Iris pigment epithelial cell (primary cell): ENCODE data around the gene ATAD3C.
"Not testable (repeated sequence)": the region's sequence is repeated elsewhere in the genome, so short reads cannot be mapped to it uniquely, and the experiment has no call there.

Experiments
- DNase-seq: peaks from one replicate; pipeline ENCODE4 v3.0.0-alpha.2; 2011; ENCODE audit warnings: low read depth

The ATAD3C gene

GRCh38 chr1:1418464-1419362 is 30.8 kb upstream of the ATAD3C start:
- DNase-seq, result no peak

- DNase-seq, result no peak
Observed at GRCh38 chr1:1419363-1419812, 30.1 kb upstream of the ATAD3C start.

- peak; percentile 33 for DNase-seq
Observed at GRCh38 chr1:1419813-1420653, 29.5 kb upstream of the ATAD3C start.

- no peak for DNase-seq
Observed at GRCh38 chr1:1420654-1421141, 28.8 kb upstream of the ATAD3C start.

- DNase-seq, result no peak
Observed at GRCh38 chr1:1421147-1421906, 28.2 kb upstream of the ATAD3C start, which contains the start of gene ANKRD65. Gene ANKRD65, minus strand, starts transcription at chr1:1421276. Its CDS starts 271 bp downstream, at chr1:1421005.

- no peak for DNase-seq
Observed at GRCh38 chr1:1421907-1422464, 27.5 kb upstream of the ATAD3C start.

- peak; percentile 29 for DNase-seq
Observed at GRCh38 chr1:1422465-1423244, 26.8 kb upstream of the ATAD3C start.

GRCh38 chr1:1423245-1423597 is 26.3 kb upstream of the ATAD3C start:
- DNase-seq, result no peak

- DNase-seq, result no peak
Observed at GRCh38 chr1:1424707-1425106, 24.8 kb upstream of the ATAD3C start.

GRCh38 chr1:1425426-1425752 is 24.1 kb upstream of the ATAD3C start:
- DNase-seq, result no peak

GRCh38 chr1:1425753-1426495 is 23.6 kb upstream of the ATAD3C start:
- DNase-seq, result no peak

GRCh38 chr1:1426496-1427105 is 22.9 kb upstream of the ATAD3C start:
- no peak for DNase-seq

GRCh38 chr1:1427106-1427819 is 22.2 kb upstream of the ATAD3C start:
- DNase-seq, result no peak

GRCh38 chr1:1427820-1428148 is 21.7 kb upstream of the ATAD3C start:
- DNase-seq, result no peak

- no peak for DNase-seq
Observed at GRCh38 chr1:1428174-1428573, 21.3 kb upstream of the ATAD3C start.

- DNase-seq, result not testable (repeated sequence)
Observed at GRCh38 chr1:1428967-1429366, 20.5 kb upstream of the ATAD3C start.

GRCh38 chr1:1429671-1430073 is 19.8 kb upstream of the ATAD3C start:
- DNase-seq, result peak; percentile 47

- DNase-seq, result peak; percentile 59
Observed at GRCh38 chr1:1430114-1430982, 19.1 kb upstream of the ATAD3C start.
